Hematopoietic multipotent progenitor cell (in vitro differentiated cells): Measurements from ENCODE around the gene TPMT. TPM values are rescaled to one million over a fixed set of nuclear protein-coding genes. Genes with fewer than 3 reads are reported as not detected.
"Not testable (repeated sequence)": the region's sequence is repeated elsewhere in the genome, so short reads cannot be mapped to it uniquely, and the experiment has no call there.

Source experiments
- DNase-seq, 3 donors: peaks; one replicate each; pipeline ENCODE4 v3.0.0-alpha.2; 2011 to 2015; ENCODE audit warnings: low read depth in 2 of 3, low spot score in 2 of 3
- total RNA-seq: library from RNA; depleted of rRNA; stranded (reverse); fragments of >200 nt; gene quantifications from one replicate; pipeline ENCODE4 v1.2.3, GENCODE V29; 2012

The TPMT gene
- 4.6 TPM for total RNA-seq

DNA sequence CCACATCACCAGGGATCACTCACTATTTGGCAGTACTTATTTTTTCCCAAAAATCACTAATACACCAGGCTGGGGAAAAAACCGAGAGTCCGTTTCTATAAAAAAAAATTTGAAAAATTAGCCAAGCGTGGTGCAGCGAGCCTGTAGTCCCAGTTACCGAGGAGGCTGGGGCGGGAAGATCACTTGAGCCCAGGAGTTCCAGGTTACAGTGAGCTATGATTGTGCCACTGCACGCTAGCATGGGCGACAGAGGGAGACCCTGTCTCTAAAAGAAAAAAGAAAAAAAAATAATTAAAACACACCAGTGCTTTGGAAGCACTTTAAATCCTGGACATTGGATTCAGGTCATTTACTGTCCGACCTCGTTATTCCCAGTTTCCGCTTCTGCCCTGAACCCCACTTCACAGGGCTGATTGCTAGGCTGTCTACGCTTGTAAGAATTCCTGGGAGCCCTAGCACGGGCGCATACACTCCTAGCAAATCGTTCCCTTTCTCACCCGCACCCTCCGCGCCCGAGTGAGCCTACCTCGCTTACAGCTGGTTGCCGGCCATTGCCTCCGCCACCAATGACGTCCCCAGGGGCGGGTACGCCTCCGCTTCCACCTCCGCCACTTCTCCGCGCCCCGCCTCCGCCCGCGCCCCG is at the start of gene TPMT:
Gene TPMT, minus strand, starts transcription at position 571 of the 643 bp plus-strand sequence. CDS start 5,950 bp downstream, outside the sequence.
- DNase-seq = no peak

DNA sequence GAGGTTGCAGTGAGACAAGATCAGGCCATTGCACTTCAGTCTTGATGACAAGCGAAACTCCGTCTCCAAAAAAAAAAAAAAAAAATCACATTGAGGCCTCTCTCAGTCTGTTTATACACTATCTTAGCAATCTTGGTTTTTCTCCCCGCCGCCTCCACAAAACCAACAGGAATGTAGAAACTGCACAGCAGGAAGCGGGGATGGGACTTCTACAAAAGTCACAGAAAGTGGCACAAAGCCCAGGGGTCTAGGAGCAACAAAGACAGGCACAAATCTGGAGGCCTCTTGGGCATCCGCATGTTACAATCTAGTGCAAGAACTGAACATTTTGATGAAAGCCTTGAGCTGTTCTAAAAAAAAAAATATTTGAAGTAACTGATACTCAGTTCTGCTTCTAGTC is 48.9 kb upstream of the TPMT start:
- DNase-seq = no peak

DNA sequence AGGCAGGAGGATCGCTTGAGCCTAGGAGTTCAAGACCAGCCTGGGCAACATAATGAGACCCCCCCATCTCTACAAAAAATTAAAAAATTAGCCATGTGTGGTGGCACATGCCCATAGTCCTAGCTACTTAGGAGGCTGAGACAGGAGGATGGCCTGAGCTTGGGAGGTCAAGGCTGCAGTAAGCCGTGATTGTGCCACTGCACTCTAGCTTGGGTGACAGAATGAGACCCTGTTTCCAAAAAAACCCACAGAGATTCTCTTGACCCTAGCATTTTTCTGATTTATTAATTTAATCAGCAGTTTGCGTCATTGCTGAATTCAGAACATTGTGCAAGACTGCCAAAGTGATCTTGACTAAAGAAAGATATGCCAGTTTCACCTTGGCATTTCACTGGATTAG is 37.1 kb upstream of the TPMT start:
- DNase-seq = no peak

DNA sequence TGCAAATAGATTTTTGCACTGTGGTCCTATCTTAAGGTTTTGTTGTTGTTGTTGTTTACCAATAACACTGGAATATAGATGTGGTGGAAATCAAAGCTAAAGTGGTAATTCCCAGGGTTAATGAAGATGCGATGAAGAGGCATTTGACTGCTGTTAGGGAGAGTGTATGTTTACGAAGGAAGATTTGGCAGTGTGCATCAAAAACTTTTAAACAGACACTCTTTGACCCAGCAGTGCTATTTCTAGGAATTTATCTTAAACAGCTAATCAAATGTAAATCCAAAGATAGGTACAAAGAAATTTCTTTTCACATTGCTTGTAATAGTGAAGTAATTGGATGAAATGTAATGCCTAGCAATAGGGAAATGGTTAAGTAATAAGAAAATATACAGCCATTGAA is 34.3 kb upstream of the TPMT start:
- DNase-seq = no peak

DNA sequence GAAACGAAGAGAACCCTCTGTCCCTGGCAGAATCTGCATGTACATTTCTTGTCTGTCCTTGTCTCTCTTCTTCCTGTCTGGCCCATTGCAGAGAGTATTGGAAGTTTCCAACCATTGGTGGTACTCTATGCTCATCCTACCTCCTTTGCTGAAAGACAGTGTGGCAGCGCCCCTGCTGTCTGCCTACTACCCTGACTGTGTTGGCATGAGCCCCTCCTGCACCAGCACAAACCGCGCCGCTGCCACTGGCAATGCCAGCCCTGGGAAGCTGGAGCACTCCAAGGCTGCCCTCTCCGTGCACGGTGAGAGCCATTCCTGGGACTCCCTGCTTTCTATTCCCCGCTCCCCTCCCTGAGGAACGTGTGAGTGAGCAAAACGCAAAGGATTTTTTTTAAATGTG is 32.8 kb upstream of the TPMT start:
- DNase-seq = no peak

DNA sequence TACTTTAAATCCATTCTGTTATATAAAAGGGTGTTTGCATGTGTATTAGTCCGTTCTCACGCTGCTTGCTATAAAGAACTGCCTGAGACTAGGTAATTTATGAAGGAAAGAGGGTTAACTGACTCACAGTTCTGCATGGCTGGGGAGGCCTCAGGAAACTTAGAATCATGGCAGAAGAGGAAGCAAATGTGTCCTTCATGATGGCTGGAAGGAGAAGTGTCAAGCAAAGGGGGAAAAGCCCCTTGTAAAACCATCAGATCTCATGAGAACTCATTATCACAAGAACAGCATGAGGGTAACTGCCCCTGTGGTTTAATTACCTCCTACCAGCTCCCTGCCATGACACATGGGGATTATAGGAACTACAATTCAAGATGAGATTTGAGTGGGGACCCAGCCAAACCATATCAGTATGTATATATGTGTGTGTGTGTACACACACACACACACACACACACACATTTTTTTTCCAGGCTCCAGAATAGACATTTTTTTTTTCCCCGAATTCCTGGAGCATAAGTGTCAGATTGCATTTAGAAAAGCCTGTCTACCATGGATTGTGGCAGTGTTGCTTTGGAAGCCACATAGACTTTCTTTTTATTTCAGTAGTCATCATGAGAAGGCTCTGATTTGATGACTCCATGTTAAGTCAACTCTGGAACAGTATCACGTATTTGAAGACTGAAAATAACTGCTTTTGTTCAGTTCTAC is 31.8 kb upstream of the TPMT start:
- DNase-seq = peak in 2 of 3 donors; percentile 67 to 86

DNA sequence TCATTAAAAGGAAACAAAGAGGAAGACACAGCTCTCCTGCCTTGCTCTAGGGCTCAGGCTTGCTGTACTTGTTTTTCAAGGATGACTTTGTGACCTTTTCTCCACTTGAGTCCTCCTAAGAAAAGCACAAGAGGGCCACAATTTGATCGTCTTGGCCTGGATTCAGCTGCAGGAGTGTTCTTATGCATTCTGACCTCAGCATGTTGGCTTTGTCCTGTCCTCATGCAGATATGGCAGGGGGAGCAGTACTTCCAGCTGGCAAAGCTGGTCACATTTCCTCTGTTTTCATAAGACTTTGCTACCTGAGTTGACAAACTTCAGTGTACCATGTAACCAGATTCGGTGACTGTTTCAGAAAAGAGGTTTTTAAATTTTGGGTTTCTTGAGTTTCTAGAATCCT is 31.2 kb upstream of the TPMT start:
- DNase-seq = no peak

DNA sequence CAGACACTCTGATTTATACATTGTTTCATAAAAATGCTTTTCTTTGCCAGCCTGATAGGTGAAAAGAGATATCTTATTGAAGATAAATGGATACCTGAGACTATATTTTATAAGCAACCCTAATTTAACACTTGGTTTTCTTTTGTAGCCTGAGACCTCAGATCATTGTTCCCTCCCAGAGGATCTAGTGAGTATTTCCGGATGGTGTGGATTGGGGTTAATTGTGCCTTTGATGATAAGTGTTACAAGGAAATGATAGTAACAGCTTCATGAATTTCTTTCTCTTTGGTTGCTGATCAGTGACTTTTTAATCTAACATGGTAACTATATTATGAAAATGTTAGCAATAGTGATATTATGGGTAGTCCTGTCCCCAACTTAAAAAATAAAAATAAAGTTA is 30.7 kb upstream of the TPMT start:
- DNase-seq = no peak

DNA sequence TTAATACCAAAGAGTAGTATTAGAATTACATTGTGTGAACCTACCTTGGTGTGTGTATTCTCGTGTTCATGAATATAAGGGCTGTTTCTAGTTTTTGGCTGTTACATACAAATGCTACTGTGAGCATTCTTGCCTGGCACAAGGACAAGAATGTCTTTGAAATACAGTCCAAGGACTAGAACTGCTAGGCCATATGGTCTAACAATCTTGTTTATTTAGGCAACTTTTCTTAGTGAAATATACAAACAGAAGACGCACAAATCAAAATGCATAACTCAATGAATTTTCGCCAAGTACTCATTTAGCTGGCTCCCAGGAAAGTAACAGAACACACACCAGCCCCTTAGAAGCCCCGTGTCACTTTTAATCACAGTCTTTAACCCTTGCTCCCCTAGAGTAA is 28.9 kb upstream of the TPMT start:
- DNase-seq = no peak

DNA sequence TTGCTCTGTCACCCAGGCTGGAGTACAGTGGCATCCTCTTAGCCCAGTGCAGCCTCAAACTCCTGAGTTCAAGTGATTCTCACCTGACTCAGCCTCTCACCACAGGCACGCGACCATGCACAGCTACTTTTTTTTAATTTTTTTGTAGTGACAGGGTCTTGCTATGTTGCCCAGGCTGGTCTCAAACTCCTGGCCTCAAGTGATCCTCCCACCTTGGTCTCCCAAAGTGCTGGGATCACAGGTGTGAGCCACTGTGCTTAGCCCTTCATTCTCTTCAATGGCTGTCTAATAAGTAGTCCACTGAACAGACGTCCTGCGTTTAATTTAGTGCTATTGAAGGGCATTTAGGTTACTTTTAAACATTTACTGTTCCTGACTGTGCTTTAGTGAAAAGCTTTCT is 27.7 kb upstream of the TPMT start:
- no peak for DNase-seq

DNA sequence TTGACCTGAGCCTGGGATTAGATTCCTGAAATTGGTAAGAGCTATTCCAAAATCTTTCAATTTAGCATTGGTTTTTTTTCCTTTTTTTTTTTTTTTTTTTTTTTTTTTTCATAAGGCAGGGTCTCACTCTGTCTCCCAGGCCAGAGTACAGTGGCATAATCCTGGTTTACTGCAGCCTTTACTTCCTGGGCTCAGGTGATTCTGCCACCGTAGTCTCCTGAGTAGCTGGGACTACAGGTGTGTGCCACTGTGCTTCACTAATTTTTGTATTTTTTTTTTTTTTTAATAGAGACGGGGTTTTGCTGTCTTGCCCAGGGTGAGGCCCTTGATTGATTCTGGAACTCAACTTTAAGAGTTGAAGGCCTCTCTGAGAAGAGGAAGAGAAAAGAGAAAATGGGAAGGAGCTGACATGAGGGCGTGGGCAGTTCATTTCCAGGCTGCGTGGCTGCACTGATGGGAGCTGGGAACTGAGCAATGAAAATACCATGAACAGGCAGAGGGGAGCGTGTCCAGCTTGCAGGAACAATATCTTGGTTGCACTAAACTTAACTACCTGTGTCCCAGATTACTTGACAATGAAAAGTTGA is 25.0 kb upstream of the TPMT start:
- DNase-seq = no peak

DNA sequence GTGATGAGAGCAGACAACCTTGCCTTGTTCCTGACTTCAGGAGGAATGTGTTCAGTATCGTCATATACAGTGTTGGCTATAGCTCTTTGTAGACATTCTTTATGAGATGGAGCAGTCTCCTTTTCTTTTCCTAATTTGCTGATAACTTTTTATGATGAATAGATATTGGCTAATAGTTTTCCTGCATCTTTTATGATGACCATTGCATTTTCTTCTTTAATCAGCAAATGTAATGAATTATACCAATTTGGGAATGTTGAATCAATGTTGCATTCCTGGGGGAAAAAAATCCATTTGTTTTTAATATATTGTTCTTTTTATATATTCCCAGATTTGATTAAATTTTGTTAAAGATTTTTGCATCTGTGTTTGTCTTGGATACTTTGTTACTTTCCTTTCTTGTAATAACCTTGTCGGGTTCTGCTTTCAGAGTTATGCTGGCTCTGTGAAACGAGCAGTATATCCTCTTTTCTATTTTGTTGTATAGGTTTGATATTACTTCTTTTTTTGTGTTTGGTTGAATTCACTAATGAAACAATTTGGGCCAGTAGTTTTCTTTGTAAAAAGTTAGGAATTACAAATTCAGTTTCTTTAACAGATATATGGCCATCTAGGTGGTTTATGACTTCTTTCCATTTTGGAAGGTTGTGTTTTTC is 24.2 kb upstream of the TPMT start:
- DNase-seq = no peak

DNA sequence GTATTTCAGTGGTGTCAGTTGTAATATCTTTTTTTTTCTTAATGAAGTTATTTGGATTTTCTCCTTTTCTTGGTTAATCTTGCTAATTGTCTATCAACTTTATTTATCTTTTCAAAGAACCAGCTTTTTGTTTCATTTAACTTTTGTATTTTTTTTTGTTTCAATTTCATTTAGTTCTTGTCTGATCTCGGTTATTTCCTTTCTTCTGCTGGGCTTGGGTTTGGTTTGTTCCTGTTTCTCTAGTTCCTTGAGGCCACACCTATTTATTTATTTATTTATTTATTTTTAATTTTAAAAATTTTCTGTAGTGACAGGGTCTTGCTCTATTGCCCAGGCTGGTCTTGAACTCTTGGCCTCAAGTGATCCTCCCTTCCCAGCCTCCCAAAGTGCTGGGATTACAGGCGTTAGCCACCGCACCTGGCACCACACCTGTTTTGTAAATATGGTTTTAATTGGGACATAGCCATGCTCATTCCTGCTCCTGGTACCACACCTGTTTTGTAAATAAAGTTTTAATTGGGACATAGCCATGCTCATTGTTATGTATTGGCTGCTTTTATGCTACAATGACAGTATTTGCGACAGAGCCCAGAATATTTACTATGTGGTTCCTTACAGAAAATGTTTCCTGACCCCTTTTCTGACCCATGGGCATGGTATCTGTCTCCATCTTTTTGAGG is 22.5 kb upstream of the TPMT start:
- DNase-seq = no peak

DNA sequence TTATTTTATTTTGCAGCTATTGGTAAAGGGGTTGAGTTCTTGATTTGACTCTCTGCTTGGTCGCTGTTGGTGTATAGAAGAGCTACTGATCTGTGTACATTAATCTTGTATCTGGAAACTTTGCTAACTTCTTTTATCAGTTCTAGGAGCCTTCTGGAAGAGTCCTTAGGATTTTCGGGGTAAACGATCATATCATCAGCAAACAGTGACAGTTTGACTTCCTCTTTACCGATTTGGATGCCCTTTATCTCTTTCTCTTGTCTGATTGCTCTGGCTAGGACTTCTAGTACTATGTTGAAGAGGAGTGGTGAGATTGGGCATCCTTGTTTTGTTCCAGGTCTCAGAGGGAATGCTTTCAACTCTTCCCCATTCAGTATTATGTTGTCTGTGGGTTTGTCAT is 21.3 kb upstream of the TPMT start:
- not testable (repeated sequence) for DNase-seq

DNA sequence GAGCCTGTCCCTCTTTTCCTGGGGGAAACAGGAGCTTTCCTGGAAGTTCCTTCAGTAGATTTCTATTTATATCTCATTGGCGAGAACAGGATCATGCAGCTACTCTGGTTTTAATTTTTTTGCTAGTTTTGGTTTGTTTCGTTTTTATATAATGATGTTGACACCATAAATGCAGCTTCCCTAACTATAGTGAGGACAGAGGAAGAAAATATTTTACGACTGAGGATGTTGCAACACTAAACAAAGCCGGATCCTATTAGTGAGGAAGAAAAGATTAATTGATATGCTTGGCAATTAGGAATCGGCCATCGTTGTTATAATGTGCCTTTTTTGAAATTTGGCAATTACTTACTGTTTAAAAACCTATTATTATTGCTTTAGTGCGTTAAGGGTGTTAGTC is 17.0 kb upstream of the TPMT start:
- DNase-seq = no peak

DNA sequence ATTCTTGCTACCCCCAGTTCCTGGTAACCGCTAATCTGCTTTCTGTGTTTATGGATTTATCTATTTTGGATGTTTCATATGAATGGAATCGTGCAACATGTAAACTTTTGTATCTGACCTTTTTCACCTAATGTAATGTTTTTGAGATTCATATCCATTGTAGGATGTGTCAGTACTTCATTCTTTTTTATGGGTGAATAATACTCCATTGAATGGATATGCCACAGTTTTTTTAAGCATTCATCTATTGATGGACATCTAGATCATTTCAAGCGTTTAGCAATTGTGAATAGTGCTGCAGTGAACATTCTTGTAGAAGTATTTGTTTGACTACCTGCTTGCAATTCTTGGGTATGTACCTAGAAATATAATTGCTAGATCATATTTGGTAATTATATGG is 13.4 kb upstream of the TPMT start:
- DNase-seq = no peak

DNA sequence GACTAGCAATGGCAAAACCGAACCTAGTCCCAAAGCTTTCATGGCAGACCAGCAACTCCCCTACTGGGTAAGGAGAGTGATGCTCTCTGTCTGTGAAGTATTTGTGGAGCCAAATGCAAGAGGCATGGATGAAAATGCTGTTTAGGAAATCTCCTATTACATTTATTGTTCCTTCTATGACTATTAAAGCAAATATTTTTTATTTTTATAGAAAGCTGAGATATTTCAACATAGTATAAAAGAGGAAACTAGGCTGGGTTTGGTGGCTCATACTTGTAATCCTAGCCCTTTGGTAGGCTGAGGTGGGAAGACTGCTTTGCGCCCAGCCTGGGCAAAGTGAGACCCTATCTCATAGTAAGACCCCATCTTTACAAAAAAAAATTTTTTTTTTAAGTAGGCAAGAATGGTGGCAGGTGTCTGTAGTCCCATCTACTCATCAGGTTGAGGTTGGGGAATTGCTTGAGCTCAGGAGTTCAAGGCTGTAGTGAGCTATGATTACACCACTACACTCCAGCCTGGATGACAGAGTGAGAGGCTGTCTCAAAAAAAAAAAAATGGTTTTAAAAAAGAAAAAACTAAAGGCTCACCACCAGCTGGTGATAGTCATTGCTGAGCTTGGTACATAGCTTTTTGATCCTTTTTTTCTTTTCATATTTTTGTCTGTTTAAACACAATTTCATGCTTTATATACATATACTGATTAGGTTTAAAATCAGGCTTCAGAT is 11.6 kb upstream of the TPMT start:
- DNase-seq = no peak

DNA sequence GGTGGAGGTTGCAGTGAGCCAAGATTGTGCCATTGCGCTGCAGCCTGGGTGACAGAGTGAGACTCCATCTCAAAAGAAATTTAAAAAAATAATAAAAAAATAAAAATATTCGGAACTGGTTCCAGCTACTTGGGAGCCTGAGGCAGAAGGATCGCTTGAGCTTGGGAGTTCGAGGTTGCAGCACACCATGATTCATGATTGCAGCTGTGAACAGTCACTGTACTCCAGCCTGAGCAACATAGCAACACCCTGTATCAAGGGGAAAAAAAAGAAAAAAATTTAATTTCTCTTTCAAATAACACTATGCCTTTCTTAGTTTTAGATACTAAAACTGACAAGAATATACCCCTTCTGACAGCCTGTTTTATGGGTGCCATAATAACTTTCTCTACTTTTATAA is 10.9 kb upstream of the TPMT start:
- no peak for DNase-seq

DNA sequence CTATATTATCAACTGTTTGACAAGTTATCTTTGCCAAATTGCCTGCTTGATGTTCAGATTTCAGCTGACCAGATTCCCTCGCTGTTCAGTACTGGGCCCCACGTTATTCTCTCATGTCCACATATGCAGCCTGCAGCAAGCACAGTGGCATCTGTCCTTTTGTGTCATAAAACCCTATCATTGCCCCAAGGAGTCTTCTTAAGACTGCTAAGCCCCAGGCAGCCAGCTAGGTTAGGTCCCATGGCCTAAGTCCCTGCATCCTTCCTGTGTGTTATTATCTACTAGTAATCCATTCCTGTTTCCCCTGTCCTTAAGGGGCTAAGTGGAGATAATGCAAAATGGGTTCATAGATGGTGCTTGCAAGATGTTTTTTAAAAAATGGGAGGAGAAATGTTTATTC is 7.5 kb upstream of the TPMT start:
- no peak for DNase-seq

DNA sequence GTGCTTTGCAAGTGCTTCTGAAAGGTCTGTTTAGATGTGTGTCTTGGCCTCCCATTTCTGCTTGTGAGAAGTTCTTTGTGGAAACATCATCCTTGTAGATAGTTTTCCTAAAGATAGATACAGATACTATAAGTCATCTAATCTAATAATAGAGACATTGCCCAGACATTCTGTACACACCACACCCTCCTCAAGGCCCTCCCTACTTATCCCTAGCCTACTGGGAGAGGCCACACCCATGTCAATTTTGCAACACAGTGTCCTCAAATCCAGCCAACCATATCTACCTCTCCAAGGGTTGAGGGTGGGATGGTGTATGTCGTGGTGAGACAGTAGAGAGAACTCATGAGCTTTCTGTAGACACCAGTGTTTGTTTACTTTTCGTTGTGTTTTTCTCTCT is 6.6 kb upstream of the TPMT start:
- no peak for DNase-seq

DNA sequence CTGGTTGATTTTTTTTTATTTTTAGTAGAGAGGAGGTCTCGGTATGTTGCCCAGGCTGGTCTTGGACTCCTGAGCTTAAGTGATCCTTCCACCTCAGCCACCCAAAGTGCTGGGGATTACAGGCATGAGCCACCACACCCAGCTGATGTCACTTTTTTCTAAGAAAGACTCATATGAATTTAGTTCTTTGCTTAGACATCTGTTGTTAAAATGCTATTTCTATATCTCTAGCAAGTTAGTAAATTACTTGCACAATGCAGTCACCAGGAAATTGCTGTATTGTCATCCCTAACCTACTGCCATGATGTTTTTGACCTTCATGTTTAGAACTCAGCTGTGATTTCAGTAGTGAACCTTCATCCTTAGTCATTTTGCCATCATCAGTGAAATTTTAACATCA is 6.0 kb upstream of the TPMT start:
- no peak for DNase-seq
